Measurements from ENCODE around the gene UQCR10. TPM values are rescaled to one million over a fixed set of nuclear protein-coding genes. Genes with fewer than 3 reads are reported as not detected.

The UQCR10 gene
- total and polyA plus RNA-seq, 2 experiments from 2014 or later, result 78.0 to 535 TPM

- Mint-ChIP-seq H3K9me3 (no peaks in the 10 kb centered on the region), H3K36me3 (ENCODE audit: low read depth) (peaks cover 37% of the 10 kb centered on the region), H3K27me3 (ENCODE audit: insufficient read depth, low read depth, poor library complexity) (peaks cover 1% of the 10 kb centered on the region), H3K4me1 (no peaks in the 10 kb centered on the region; the same call in 1 of the 3 replicates), H3K4me3 (no peak overlapping the region), H3K27ac (no peak overlapping the region)
- ATAC-seq (no peak), DNase-seq (ENCODE audit: low spot score) (no peak)
- H4K20me1 ChIP-seq (replicated peaks; ENCODE audit: insufficient read depth), result no peaks in the 10 kb centered on the region
- TF ChIP-seq, protein P1, sequence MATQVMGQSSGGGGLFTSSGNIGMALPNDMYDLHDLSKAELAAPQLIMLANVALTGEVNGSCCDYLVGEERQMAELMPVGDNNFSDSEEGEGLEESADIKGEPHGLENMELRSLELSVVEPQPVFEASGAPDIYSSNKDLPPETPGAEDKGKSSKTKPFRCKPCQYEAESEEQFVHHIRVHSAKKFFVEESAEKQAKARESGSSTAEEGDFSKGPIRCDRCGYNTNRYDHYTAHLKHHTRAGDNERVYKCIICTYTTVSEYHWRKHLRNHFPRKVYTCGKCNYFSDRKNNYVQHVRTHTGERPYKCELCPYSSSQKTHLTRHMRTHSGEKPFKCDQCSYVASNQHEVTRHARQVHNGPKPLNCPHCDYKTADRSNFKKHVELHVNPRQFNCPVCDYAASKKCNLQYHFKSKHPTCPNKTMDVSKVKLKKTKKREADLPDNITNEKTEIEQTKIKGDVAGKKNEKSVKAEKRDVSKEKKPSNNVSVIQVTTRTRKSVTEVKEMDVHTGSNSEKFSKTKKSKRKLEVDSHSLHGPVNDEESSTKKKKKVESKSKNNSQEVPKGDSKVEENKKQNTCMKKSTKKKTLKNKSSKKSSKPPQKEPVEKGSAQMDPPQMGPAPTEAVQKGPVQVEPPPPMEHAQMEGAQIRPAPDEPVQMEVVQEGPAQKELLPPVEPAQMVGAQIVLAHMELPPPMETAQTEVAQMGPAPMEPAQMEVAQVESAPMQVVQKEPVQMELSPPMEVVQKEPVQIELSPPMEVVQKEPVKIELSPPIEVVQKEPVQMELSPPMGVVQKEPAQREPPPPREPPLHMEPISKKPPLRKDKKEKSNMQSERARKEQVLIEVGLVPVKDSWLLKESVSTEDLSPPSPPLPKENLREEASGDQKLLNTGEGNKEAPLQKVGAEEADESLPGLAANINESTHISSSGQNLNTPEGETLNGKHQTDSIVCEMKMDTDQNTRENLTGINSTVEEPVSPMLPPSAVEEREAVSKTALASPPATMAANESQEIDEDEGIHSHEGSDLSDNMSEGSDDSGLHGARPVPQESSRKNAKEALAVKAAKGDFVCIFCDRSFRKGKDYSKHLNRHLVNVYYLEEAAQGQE (IDR thresholded peaks at IDR 0.05; ENCODE audit: unreplicated experiment), result no peak
- TF ChIP-seq EZH2 (IDR thresholded peaks at IDR 0.05; ENCODE audit: low read depth, unreplicated experiment), result no peak
- H3K79me2 ChIP-seq (replicated peaks; ENCODE audit: insufficient read depth), result no peaks in the 10 kb centered on the region
- H3K9me2 ChIP-seq (ENCODE audit: insufficient read depth), result no peaks in the 10 kb centered on the region
- H3K4me3 ChIP-seq, result no peak overlapping the region
- H3K27me3 ChIP-seq (ENCODE audit: insufficient read depth), result no peaks in the 10 kb centered on the region
- peaks cover 21% of the 10 kb centered on the region for H3K36me3 ChIP-seq (ENCODE audit: insufficient read depth)
- H3K27ac ChIP-seq (ENCODE audit: low read depth), result no peak overlapping the region
- no peaks in the 10 kb centered on the region for H3F3A ChIP-seq (replicated peaks; ENCODE audit: low read depth)
- H2AFZ ChIP-seq, result no peak overlapping the region
- H3K4me1 ChIP-seq (ENCODE audit: insufficient read depth), result no peaks in the 10 kb centered on the region
- H3K4me2 ChIP-seq, result no peak overlapping the region
These were observed 50.6 kb downstream of the UQCR10 start for GRCh38 chr22:29817724-29818123.

DNA sequence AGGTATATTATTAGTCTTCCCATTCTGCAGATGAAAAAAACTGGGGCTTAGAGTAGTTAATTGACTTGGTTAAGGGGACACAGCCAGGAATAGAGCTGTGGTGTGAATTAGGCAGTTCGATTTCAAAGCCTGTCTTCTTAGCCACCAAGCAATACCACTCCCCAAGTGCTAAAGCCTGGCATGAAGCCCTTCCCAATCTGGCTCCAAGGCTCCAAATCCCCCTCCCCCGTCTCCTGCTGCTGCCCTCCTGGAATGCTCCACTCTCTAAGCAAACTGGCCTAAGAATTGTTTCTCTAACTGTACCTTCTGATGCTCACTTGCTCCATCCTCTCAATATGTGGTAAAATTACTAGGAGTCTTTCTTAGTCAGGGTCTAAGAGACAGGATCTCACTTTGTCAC lies 52.3 kb downstream of the UQCR10 start:
- no peaks in the 10 kb centered on the region for H3K79me2 ChIP-seq (replicated peaks; ENCODE audit: insufficient read depth)
- H3K4me3 ChIP-seq, result no peak overlapping the region
- no peaks in the 10 kb centered on the region for H3K9me2 ChIP-seq (ENCODE audit: insufficient read depth)
- no peaks in the 10 kb centered on the region for H3K27me3 ChIP-seq (ENCODE audit: insufficient read depth)
- H3K36me3 ChIP-seq (ENCODE audit: insufficient read depth), result peaks cover 23% of the 10 kb centered on the region
- Mint-ChIP-seq H3K27me3 (ENCODE audit: insufficient read depth, low read depth, poor library complexity) (peaks cover 1% of the 10 kb centered on the region), H3K4me1 (no peaks in the 10 kb centered on the region; the same call in 1 of the 3 replicates), H3K36me3 (ENCODE audit: low read depth) (peaks cover 31% of the 10 kb centered on the region), H3K27ac (no peak overlapping the region), H3K9me3 (no peaks in the 10 kb centered on the region), H3K4me3 (no peak overlapping the region)
- no peak overlapping the region for H2AFZ ChIP-seq
- H3K4me1 ChIP-seq (ENCODE audit: insufficient read depth), result no peaks in the 10 kb centered on the region
- DNase-seq (ENCODE audit: low spot score) (no peak), ATAC-seq (no peak)
- no peak overlapping the region for H3K4me2 ChIP-seq
- H3K27ac ChIP-seq (ENCODE audit: low read depth), result no peak overlapping the region
- no peaks in the 10 kb centered on the region for H4K20me1 ChIP-seq (replicated peaks; ENCODE audit: insufficient read depth)
- H3F3A ChIP-seq (replicated peaks; ENCODE audit: low read depth), result no peaks in the 10 kb centered on the region; the same call in 1 of the 2 replicates
- TF ChIP-seq EZH2 (IDR thresholded peaks at IDR 0.05; ENCODE audit: low read depth, unreplicated experiment), result no peak
- TF ChIP-seq, protein P1 (IDR thresholded peaks at IDR 0.05; ENCODE audit: unreplicated experiment), result no peak
- no peak for TF ChIP-seq NANOG (IDR thresholded peaks at IDR 0.05; ENCODE audit: borderline replicate concordance)
- TF ChIP-seq CREB1 (CRISPR knock-in tag; IDR thresholded peaks at IDR 0.05; ENCODE audit: low read depth), result no peak
- TF ChIP-seq, protein P2, sequence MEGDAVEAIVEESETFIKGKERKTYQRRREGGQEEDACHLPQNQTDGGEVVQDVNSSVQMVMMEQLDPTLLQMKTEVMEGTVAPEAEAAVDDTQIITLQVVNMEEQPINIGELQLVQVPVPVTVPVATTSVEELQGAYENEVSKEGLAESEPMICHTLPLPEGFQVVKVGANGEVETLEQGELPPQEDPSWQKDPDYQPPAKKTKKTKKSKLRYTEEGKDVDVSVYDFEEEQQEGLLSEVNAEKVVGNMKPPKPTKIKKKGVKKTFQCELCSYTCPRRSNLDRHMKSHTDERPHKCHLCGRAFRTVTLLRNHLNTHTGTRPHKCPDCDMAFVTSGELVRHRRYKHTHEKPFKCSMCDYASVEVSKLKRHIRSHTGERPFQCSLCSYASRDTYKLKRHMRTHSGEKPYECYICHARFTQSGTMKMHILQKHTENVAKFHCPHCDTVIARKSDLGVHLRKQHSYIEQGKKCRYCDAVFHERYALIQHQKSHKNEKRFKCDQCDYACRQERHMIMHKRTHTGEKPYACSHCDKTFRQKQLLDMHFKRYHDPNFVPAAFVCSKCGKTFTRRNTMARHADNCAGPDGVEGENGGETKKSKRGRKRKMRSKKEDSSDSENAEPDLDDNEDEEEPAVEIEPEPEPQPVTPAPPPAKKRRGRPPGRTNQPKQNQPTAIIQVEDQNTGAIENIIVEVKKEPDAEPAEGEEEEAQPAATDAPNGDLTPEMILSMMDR (conservative IDR thresholded peaks at IDR 0.05; ENCODE audit: low read depth in 2 of 2), result no peak
- no peak for TF ChIP-seq POLR2AphosphoS5 (IDR thresholded peaks at IDR 0.05; ENCODE audit: low read depth)
- no peak for TF ChIP-seq STAT1 (IDR thresholded peaks at IDR 0.05; ENCODE audit: unreplicated experiment)
- no peak for TF ChIP-seq ZNF114 (CRISPR knock-in tag; IDR thresholded peaks at IDR 0.05)
